GM19328 (cell line): Measurements from ENCODE around the gene KIAA0513.

Source experiments
- ATAC-seq: cut with Tn5 transposase; IDR thresholded peaks from one replicate; pipeline ENCODE4 v1.9.1; 2021; ENCODE audit warnings: mild to moderate bottlenecking, moderate library complexity; ENCODE audit not compliant: unreplicated experiment

KIAA0513 gene

GRCh38 chr16:85128079-85128837, 100.7 kb downstream of the KIAA0513 start:
- no peak for ATAC-seq

GRCh38 chr16:85129876-85130704, 102.5 kb downstream of the KIAA0513 start:
- ATAC-seq, result no peak

GRCh38 chr16:85130705-85131028, 103.1 kb downstream of the KIAA0513 start:
- ATAC-seq, result no peak

- ATAC-seq, result no peak
Observed at GRCh38 chr16:85132456-85133289, 105.1 kb downstream of the KIAA0513 start.

- ATAC-seq, result no peak
Observed at GRCh38 chr16:85133290-85133599, 105.7 kb downstream of the KIAA0513 start.

- no peak for ATAC-seq
Observed at GRCh38 chr16:85134076-85134788, 106.6 kb downstream of the KIAA0513 start.

GRCh38 chr16:85134789-85135142, 107.2 kb downstream of the KIAA0513 start:
- ATAC-seq, result no peak

- no peak for ATAC-seq
Observed at GRCh38 chr16:85136213-85136701, 108.7 kb downstream of the KIAA0513 start.

- no peak for ATAC-seq
Observed at GRCh38 chr16:85136702-85137322, 109.2 kb downstream of the KIAA0513 start.

- no peak for ATAC-seq
Observed at GRCh38 chr16:85137323-85138072, 109.9 kb downstream of the KIAA0513 start.

- ATAC-seq, result no peak
Observed at GRCh38 chr16:85138073-85138824, 110.7 kb downstream of the KIAA0513 start.

- no peak for ATAC-seq
Observed at GRCh38 chr16:85138825-85139627, 111.4 kb downstream of the KIAA0513 start.

GRCh38 chr16:85139881-85140339, 112.3 kb downstream of the KIAA0513 start:
- no peak for ATAC-seq

GRCh38 chr16:85140455-85141012, 112.9 kb downstream of the KIAA0513 start:
- no peak for ATAC-seq

- ATAC-seq, result no peak
Observed at GRCh38 chr16:85141491-85142128, 114.0 kb downstream of the KIAA0513 start.

- no peak for ATAC-seq
Observed at GRCh38 chr16:85142129-85142513, 114.5 kb downstream of the KIAA0513 start.

- no peak for ATAC-seq
Observed at GRCh38 chr16:85142771-85143211, 115.2 kb downstream of the KIAA0513 start.
